ENCODE measurements around the gene ELOVL5. TPM values are rescaled to one million over a fixed set of nuclear protein-coding genes. Genes with fewer than 3 reads are reported as not detected.

Gene ELOVL5
- total and polyA plus RNA-seq, 4 donors: 22.1 to 77.8 (median 57.8) TPM

- H3K36me3 ChIP-seq (ENCODE audit: control insufficient read depth in 4 of 4, insufficient read depth in 3 of 4, low read depth in 1 of 4, low read length in 3 of 4): peaks cover 0 to 15% (median 6%) of the 10 kb centered on the region in 4 donors
- no peaks in the 10 kb centered on the region for H3K9me3 ChIP-seq (ENCODE audit: control insufficient read depth in 4 of 4, low read length in 3 of 4)
- TF ChIP-seq RXRA (IDR thresholded peaks at IDR 0.05) (no peak), NR2F2 (IDR thresholded peaks at IDR 0.05) (no peak), YY1 (IDR thresholded peaks at IDR 0.05) (no peak), TAF1 (conservative IDR thresholded peaks at IDR 0.05) (no peak), SP1 (IDR thresholded peaks at IDR 0.05) (no peak), JUND (IDR thresholded peaks at IDR 0.05) (no peak), GABPA (IDR thresholded peaks at IDR 0.05 in 1 of 2, conservative IDR thresholded peaks at IDR 0.05 in 1 of 2) (no peak), FOXA2 (IDR thresholded peaks at IDR 0.05) (no peak), HNF4G (IDR thresholded peaks at IDR 0.05) (no peak), MAX (IDR thresholded peaks at IDR 0.05) (no peak), HNF4A (conservative IDR thresholded peaks at IDR 0.05) (no peak), ATF3 (IDR thresholded peaks at IDR 0.05) (no peak), ZBTB33 (IDR thresholded peaks at IDR 0.05) (no peak), REST (IDR thresholded peaks at IDR 0.05) (no peak), EGR1 (IDR thresholded peaks at IDR 0.05; ENCODE audit: low read depth in 2 of 2) (no peak), CTCF (IDR thresholded peaks at IDR 0.05; ENCODE audit: low read depth, low read length, missing input control) (no peak), RAD21 (IDR thresholded peaks at IDR 0.05) (no peak), FOXA1 (IDR thresholded peaks at IDR 0.05) (no peak)
- WGBS: 89% methylated on average over 4 of the region's 4 CpGs
- no peak for DNase-seq (ENCODE audit: low spot score)
- H3K27ac ChIP-seq (ENCODE audit: low read depth in 1 of 2, low read length in 2 of 2): no peak overlapping the region
- no peak overlapping the region for H3K9ac ChIP-seq (ENCODE audit: low read depth in 1 of 2, low read length in 2 of 2)
- peaks cover 3 to 17% (median 11%) of the 10 kb centered on the region in 4 donors for H3K4me1 ChIP-seq (ENCODE audit: control insufficient read depth in 4 of 4, insufficient read depth in 4 of 4, low read length in 3 of 4)
- no peak overlapping the region for H3K4me3 ChIP-seq (ENCODE audit: low read depth in 1 of 3, low read length in 3 of 3)
- H3K27me3 ChIP-seq (ENCODE audit: control insufficient read depth in 4 of 4, insufficient read depth in 4 of 4, low read length in 3 of 4): no peaks in the 10 kb centered on the region
Measured at GRCh38 chr6:53284901-53285300, 63.8 kb downstream of the ELOVL5 start.
